ENCODE results near the gene FAP.

FAP gene

GRCh38 chr2:162126111-162126519 is 117.1 kb downstream of the FAP start:
- no peak for DNase-seq (ENCODE audit: low spot score)

- no peak for DNase-seq (ENCODE audit: low spot score)
These were observed 118.1 kb downstream of the FAP start for GRCh38 chr2:162125138-162125537.

DNA sequence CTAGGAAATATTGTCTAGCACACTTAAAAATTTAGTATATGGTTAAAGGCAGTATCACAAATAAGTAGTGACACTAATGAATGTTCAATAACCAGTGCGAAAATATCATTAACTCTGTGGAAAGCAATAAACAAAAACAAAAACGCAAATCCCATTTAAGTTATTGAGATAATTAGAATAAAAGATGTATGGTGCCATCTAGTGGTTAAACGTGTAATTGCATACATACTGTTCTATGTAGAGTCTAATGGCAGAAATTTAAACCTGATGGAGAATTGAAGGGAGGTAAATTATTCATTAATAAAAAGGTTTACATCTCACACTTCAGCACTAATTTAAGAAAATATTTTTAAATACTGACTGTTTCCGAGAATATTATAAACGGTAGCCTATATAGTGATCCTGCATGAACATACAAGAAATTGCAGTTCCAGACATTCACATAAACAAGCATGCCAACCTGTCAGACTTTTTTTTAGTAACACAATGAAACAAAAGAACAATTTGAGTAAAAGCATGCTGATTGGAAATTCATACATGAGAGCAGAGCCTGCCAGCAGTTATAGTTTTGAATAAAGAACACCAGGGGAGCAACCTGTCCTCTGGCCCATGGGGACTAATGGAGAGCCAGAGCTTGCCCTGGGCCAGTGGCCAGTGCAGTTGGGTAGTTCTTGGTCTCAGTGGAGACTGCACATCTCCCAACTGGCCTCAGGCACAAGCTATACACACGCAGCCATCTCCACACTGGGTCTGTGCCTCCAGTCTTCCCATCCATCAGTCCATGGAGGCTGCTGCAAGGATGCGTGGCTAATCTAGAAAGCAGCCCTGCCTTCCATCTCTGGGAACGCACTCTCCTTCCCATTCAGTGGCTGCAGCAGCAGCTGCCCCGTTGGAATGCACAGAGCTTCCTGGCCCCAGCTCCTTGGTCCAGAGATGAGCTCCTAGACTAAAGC is 119.2 kb downstream of the FAP start:
- DNase-seq (ENCODE audit: low spot score) = no peak
